ENCODE measurements around the gene AFF3. TPM values are rescaled to one million over a fixed set of nuclear protein-coding genes. Genes with fewer than 3 reads are reported as not detected.

The AFF3 gene
- total RNA-seq, 1 experiment from 2014 or later = 0.22 TPM

DNA sequence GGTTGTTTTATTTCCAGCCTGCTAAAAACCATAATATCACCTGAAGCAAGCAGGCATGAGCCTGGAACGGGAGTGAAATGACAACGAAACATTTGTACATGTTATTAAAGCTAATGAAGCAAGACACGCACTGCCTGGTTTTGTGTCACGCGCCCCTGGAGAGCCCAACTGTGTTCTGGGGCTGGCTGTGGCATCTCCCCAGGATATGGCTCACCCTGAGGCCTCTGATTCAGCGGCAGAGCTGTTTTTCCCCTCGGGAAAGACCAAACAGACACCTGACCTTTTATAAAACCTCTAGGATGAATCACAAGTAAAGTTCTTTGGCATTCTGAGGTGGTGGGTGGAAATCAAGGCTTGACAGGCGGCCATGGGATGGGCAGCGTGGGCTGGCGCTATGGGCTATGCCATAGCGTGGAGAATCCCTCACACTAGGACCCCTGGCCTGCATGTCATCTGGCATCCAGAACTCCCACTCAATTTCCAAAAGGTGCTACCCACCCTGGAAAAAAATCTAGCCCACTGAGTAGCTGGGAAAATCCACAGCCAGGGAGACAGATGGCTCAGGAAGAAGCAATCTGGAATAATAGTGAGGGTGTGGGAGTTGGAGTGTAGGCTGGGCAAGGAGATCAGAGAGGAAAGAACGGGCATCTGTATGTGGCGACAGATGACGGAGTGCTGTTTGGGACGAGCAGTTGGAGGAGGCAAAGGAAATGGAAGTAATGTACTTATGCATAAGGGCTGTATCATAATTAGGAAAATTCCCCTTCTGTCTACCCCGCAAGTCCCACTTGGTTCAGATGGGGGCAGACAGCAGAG is 262.0 kb downstream of the AFF3 start:
- Histone ChIP-seq H4K5ac (ENCODE audit: insufficient read length, low read depth, low read length) (no peak overlapping the region), H3K27ac (ENCODE audit: insufficient read length, low read depth, low read length) (no peak overlapping the region), H3K18ac (ENCODE audit: insufficient read length, low read depth, low read length) (no peak overlapping the region), H3K4me1 (ENCODE audit: insufficient read depth, low read length) (no peaks in the 10 kb centered on the region), H3K9ac (ENCODE audit: extremely low read depth, insufficient read length, low read length) (no peak overlapping the region), H3K79me2 (ENCODE audit: insufficient read depth, low read length) (no peaks in the 10 kb centered on the region), H4K20me1 (ENCODE audit: control insufficient read depth, insufficient read depth, insufficient read length) (no peaks in the 10 kb centered on the region), H3K14ac (ENCODE audit: insufficient read depth, low read length) (no peak overlapping the region), H2BK20ac (ENCODE audit: low read depth, low read length, poor library complexity, severe bottlenecking) (no peak overlapping the region), H3K9me3 (ENCODE audit: control insufficient read depth, low read depth, low read length) (no peaks in the 10 kb centered on the region), H4K8ac (replicated peaks; ENCODE audit: insufficient read length, low read depth, low read length) (no peak overlapping the region), H3K4ac (ENCODE audit: low read depth, low read length) (no peak overlapping the region), H3K27me3 (ENCODE audit: insufficient read depth, low read length) (no peaks in the 10 kb centered on the region), H3K23me2 (ENCODE audit: insufficient read length, low read depth, low read length, poor library complexity, severe bottlenecking) (no peaks in the 10 kb centered on the region), H3T11ph (ENCODE audit: low read length) (no peak overlapping the region), H4K91ac (ENCODE audit: insufficient read length, low read depth, low read length) (no peak overlapping the region), H2BK15ac (ENCODE audit: low read depth, low read length) (no peak overlapping the region), H2AK5ac (ENCODE audit: insufficient read length, low read length) (no peak overlapping the region), H2BK5ac (ENCODE audit: insufficient read length, low read length) (no peak overlapping the region), H3K4me2 (ENCODE audit: insufficient read depth, insufficient read length, low read length) (no peak overlapping the region), H2BK12ac (ENCODE audit: insufficient read length, low read depth, low read length) (no peak overlapping the region), H3K56ac (ENCODE audit: insufficient read length, low read depth, low read length) (no peak overlapping the region), H3K23ac (ENCODE audit: insufficient read length, low read depth, low read length) (no peak overlapping the region), H2BK120ac (ENCODE audit: low read depth, low read length, poor library complexity, severe bottlenecking) (no peak overlapping the region), H3K79me1 (ENCODE audit: insufficient read depth, low read depth, low read length, poor library complexity, severe bottlenecking) (no peaks in the 10 kb centered on the region), H2AFZ (ENCODE audit: low read length) (no peak overlapping the region)
- H3K4me1 Mint-ChIP-seq = peaks cover 5 to 15% of the 10 kb centered on the region in 2 experiments; a peak in 3 of 4 replicates
- no peaks in the 10 kb centered on the region; the same call in 1 of the 2 replicates for H3K27me3 Mint-ChIP-seq (ENCODE audit: low read depth)
- H3K9me3 Mint-ChIP-seq = no peaks in the 10 kb centered on the region
- H3K27ac Mint-ChIP-seq = no peak overlapping the region
- WGBS (ENCODE audit: extremely low coverage, insufficient read length, low lambda C conversion rate) = no CpG with 5 or more reads among the region's 16 CpGs
- no peak for DNase-seq
- no peaks in the 10 kb centered on the region for H3K36me3 Mint-ChIP-seq (ENCODE audit: insufficient read depth in 1 of 3, low read depth in 3 of 3)
- no peak for TF ChIP-seq CTCF (conservative IDR thresholded peaks at IDR 0.05)
- H3K4me3 Mint-ChIP-seq = no peak overlapping the region
